ENCODE measurements around the gene OR2D2.
"Not testable (repeated sequence)": the region's sequence is repeated elsewhere in the genome, so short reads cannot be mapped to it uniquely, and the experiment has no call there.

OR2D2 gene

DNA sequence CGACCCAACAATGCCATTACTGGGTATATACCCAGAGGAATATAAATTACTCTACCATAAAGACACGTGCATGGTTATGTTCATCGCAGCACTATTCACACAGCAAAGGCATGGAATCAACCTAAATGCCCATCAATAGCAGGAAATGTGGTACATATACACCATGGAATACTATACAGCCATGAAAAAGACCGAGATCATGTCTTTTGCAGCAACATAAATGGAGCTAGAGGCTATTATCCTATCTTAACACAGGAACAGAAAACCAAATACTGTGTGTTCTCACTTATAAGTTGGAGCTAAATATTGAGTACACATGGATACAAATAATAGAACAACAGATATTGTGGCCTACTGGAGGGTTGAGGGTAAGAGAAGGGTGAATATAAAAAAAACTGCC, 3.5 kb downstream of the OR2D2 start:
- DNase-seq (ENCODE audit: low read depth, low spot score): no peak
- in situ Hi-C loops (cut with HindIII; ENCODE audit: low sequenced_read_pairs): no loop called here
- TF ChIP-seq, protein P1, sequence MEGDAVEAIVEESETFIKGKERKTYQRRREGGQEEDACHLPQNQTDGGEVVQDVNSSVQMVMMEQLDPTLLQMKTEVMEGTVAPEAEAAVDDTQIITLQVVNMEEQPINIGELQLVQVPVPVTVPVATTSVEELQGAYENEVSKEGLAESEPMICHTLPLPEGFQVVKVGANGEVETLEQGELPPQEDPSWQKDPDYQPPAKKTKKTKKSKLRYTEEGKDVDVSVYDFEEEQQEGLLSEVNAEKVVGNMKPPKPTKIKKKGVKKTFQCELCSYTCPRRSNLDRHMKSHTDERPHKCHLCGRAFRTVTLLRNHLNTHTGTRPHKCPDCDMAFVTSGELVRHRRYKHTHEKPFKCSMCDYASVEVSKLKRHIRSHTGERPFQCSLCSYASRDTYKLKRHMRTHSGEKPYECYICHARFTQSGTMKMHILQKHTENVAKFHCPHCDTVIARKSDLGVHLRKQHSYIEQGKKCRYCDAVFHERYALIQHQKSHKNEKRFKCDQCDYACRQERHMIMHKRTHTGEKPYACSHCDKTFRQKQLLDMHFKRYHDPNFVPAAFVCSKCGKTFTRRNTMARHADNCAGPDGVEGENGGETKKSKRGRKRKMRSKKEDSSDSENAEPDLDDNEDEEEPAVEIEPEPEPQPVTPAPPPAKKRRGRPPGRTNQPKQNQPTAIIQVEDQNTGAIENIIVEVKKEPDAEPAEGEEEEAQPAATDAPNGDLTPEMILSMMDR (IDR thresholded peaks at IDR 0.05; ENCODE audit: low read depth, low read length): no peak
- H3K4me3 ChIP-seq (ENCODE audit: low read depth, low read length): no peak overlapping the region

DNA sequence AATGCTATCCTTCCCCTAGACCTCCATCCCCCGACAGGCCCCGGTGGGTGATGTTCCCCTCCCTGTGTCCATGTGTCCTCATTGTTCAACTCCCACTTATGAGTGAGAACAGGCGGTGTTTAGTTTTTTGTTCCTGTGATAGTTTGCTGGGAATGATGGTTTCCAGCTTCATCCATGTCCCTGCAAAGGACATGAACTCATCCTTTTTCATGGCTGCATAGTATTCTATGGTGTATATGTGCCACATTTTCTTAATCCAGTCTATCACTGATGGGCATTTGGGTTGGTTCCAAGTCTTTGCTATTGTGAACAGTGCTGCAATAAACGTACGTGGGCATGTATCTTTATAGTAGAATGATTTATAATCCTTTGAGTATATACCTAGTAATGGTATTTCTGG, 4.6 kb downstream of the OR2D2 start:
- in situ Hi-C loops (cut with HindIII; ENCODE audit: low sequenced_read_pairs); H3K4me3 ChIP-seq (ENCODE audit: low read depth, low read length); DNase-seq (ENCODE audit: low read depth, low spot score): not testable (repeated sequence)

DNA sequence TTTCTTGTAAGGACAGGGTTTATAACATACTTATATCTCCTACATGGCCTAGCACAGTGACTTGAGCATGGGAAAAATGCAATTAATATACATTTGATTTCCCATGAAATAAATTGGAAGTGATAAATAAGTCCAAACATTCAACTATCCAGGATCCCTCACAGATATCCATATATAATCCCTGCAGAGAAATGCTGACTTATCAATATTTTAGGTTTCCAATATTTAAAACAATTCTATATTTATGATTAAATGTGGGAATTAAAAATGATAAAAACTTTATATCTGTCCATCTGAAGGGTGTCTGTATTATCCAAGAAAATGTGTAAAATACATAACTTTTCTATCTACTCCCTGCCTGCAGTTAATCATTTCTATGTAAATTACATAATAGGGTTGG, 9.5 kb downstream of the OR2D2 start:
- TF ChIP-seq, protein P1 (IDR thresholded peaks at IDR 0.05; ENCODE audit: low read depth, low read length): no peak
- no peak for DNase-seq (ENCODE audit: low read depth, low spot score)
- in situ Hi-C loops (cut with HindIII; ENCODE audit: low sequenced_read_pairs): no loop called here
- no peak overlapping the region for H3K4me3 ChIP-seq (ENCODE audit: low read depth, low read length)

DNA sequence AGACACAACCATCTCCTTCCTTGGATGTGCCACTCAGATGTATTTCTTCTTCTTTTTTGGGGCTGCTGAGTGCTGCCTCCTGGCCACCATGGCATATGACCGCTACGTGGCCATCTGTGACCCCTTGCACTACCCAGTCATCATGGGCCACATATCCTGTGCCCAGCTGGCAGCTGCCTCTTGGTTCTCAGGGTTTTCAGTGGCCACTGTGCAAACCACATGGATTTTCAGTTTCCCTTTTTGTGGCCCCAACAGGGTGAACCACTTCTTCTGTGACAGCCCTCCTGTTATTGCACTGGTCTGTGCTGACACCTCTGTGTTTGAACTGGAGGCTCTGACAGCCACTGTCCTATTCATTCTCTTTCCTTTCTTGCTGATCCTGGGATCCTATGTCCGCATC, 15.4 kb downstream of the OR2D2 start:
- TF ChIP-seq, protein P1 (IDR thresholded peaks at IDR 0.05; ENCODE audit: low read depth, low read length): no peak
- in situ Hi-C loops (cut with HindIII; ENCODE audit: low sequenced_read_pairs): no loop called here
- no peak for DNase-seq (ENCODE audit: low read depth, low spot score)
- no peak overlapping the region for H3K4me3 ChIP-seq (ENCODE audit: low read depth, low read length)

DNA sequence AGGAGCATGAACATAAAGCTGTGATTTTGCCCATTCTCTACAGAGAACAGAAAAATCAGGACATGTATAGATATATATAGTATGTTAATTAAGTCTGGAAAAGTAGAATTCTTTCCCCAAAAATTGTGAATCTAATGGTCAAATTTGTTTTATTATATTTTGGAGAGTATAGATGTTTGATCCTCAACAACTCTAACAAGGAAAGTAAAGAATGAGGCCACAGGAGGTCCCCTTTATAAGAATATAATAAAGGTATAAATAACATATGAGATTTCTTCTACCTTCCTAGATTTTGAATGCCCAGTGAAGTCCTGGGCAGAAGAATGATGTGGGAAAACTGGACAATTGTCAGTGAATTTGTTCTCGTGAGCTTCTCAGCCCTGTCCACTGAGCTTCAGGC, 16.0 kb downstream of the OR2D2 start, which contains the start of gene OR10A4:
OR10A4 (plus strand) TSS at position 301 of the 400 bp plus-strand sequence; CDS start at position 324, 23 bp downstream.
- no peak within 1 kb of the TSS for H3K4me3 ChIP-seq (ENCODE audit: low read depth, low read length)
- TF ChIP-seq, protein P1 (IDR thresholded peaks at IDR 0.05; ENCODE audit: low read depth, low read length): no peak
- in situ Hi-C loops (cut with HindIII; ENCODE audit: low sequenced_read_pairs): no loop called here
- DNase-seq (ENCODE audit: low read depth, low spot score): no peak

DNA sequence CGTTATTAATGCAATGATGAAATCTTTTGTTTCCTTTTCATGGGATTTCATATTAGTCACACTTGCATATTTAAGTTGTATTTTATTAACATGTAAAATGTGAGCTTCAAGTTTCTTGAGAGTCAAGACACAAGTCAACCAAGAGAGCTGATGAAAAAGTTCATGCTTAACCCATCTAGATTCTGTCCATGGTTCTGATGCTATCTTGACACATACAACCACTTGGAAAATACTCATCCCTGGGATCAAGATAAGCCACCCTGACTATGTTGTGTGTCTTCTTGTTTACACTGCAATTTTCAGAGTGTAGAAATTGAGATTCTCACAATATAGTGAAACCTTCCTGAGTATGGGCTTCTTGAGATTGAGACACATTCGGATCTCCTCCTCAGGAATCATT, 16.5 kb downstream of the OR2D2 start:
- in situ Hi-C loops (cut with HindIII; ENCODE audit: low sequenced_read_pairs): no loop called here

DNA sequence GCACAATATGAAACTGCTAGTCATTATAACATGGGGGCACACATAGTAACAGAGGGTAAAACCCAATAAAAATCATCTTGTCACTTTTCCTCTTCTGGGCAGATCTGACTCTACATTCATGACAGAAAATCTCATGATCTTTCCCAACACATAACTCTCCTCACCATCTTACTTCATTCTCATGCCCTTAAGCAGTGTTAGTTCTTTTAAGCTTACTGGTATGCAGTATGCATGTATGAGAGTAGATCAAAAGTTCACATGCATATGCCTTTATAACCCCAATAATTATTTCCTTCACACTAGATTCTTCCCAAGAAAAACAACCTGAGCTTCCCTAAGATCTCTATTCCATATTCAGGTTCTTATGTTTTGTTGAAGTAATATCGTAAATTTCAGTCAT, 21.0 kb downstream of the OR2D2 start:
- TF ChIP-seq, protein P1 (IDR thresholded peaks at IDR 0.05; ENCODE audit: low read depth, low read length): no peak
- H3K4me3 ChIP-seq (ENCODE audit: low read depth, low read length): no peak overlapping the region
- in situ Hi-C loops (cut with HindIII; ENCODE audit: low sequenced_read_pairs): no loop called here
- no peak for DNase-seq (ENCODE audit: low read depth, low spot score)

More for the DNA sequence above, 16.5 kb downstream of the OR2D2 start:
- no peak for DNase-seq (ENCODE audit: low read depth, low spot score)
- no peak overlapping the region for H3K4me3 ChIP-seq (ENCODE audit: low read depth, low read length)
- TF ChIP-seq, protein P1 (IDR thresholded peaks at IDR 0.05; ENCODE audit: low read depth, low read length): no peak
